Testis (tissue), 3 donors: Measurements from ENCODE around the gene IFNG. TPM values are rescaled to one million over a fixed set of nuclear protein-coding genes. Genes with fewer than 3 reads are reported as not detected.

Experiments used
- DNase-seq: peaks from one replicate; pipeline ENCODE4 v3.0.0-alpha.2; 2019
- H3K27ac ChIP-seq, 2 donors: fragments of 200-600 bp; sonication (generic); one replicate each; pipeline ENCODE4 v1.5.1; 2019
- H3K27me3 ChIP-seq: fragments of 200-600 bp; sonication (generic); one replicate; pipeline ENCODE4 v1.5.1; 2019
- H3K36me3 ChIP-seq: fragments of 200-600 bp; sonication (generic); one replicate; pipeline ENCODE4 v1.5.1; 2017; ENCODE audit warnings: low read depth; ENCODE audit errors: missing control alignments
- H3K4me1 ChIP-seq: fragments of 200-600 bp; sonication (generic); one replicate; pipeline ENCODE4 v1.5.1; 2019
- H3K4me3 ChIP-seq, 2 donors: fragments of 200-600 bp; sonication (generic); one replicate each; pipeline ENCODE4 v1.5.1; 2017 to 2019
- H3K9me3 ChIP-seq: fragments of 200-600 bp; sonication (generic); one replicate; pipeline ENCODE4 v1.5.1; 2017
- CTCF ChIP-seq, 3 experiments: fragments of 450-650 bp in 2 of 3; fragments of 200-600 bp in 1 of 3; sonication (generic) in 1 of 3; IDR thresholded peaks; one replicate each; pipeline ENCODE4 v1.5.1; 2016 to 2019; ENCODE audit warnings: antibody characterized with exemption in 3 of 3, mild to moderate bottlenecking in 2 of 3, moderate library complexity in 1 of 3
- POLR2A ChIP-seq: fragments of 450-650 bp; IDR thresholded peaks from one replicate; pipeline ENCODE4 v1.6.1; 2017; ENCODE audit warnings: antibody characterized with exemption, mild to moderate bottlenecking, moderate library complexity
- whole genome bisulfite sequencing, 2 donors: methylation state at CpG; one replicate each; pipeline ENCODE4 v1.1.5; 2018; 5-methylcytosine and 5-hydroxymethylcytosine counted together
- intact Hi-C: fragments of 100-400 bp; cut with DNase I; formaldehyde crosslinking; loops from one replicate; pipeline ENCODE4 v1.15.1; 2023; ENCODE audit warnings: low total_unique reads
- polyA plus RNA-seq: library from polyadenylated mRNA; stranded (reverse); fragments of 350-450 nt; fragmentation: Illumina TruSeq; extraction: RNeasy Lipid Tissue Mini Kit (QIAGEN cat#74804); gene quantifications from one replicate; pipeline ENCODE4 v1.2.3, GENCODE V29; 2014; ENCODE audit warnings: low read depth, low replicate concordance; ENCODE audit not compliant: insufficient read depth
- total RNA-seq, 2 donors: library from RNA; depleted of rRNA; stranded (reverse); fragments of >200 nt; gene quantifications; one replicate each; pipeline ENCODE4 v1.2.3, GENCODE V29; 2016

The IFNG gene
- total and polyA plus RNA-seq, 3 donors from 2014 or later, result 0.26 TPM; not detected in 2

- DNase-seq, result no peak
- no peaks in the 10 kb centered on the region for H3K9me3 ChIP-seq
- H3K27ac ChIP-seq, result no peak overlapping the region
- no peak overlapping the region for H3K4me3 ChIP-seq
- no peaks in the 10 kb centered on the region for H3K27me3 ChIP-seq
- 96 to 97% methylated on average over 2 of the region's 2 CpGs for WGBS, 2 donors
- H3K4me1 ChIP-seq, result no peaks in the 10 kb centered on the region
- no peak for TF ChIP-seq POLR2A
- TF ChIP-seq CTCF (IDR thresholded peaks at IDR 0.05), result no peak
- H3K36me3 ChIP-seq, result no peaks in the 10 kb centered on the region
- intact Hi-C loops, result no loop called here
Observed at GRCh38 chr12:68170726-68171125, 11.2 kb upstream of the IFNG start.

- WGBS, 2 donors, result 90 to 93% methylated on average over 1 of the region's 1 CpG
- no peaks in the 10 kb centered on the region for H3K4me1 ChIP-seq
- no peak for DNase-seq
- H3K36me3 ChIP-seq, result no peaks in the 10 kb centered on the region
- intact Hi-C loops, result no loop called here
- H3K4me3 ChIP-seq, result no peak overlapping the region
- no peak overlapping the region for H3K27ac ChIP-seq
- H3K27me3 ChIP-seq, result no peaks in the 10 kb centered on the region
- TF ChIP-seq CTCF (IDR thresholded peaks at IDR 0.05) (no peak), POLR2A (no peak)
- H3K9me3 ChIP-seq, result no peaks in the 10 kb centered on the region
Observed at GRCh38 chr12:68169213-68169889, 9.8 kb upstream of the IFNG start.

GRCh38 chr12:68166317-68166831 is 6.8 kb upstream of the IFNG start:
- DNase-seq, result no peak

GRCh38 chr12:68163560-68164081 is 4.1 kb upstream of the IFNG start:
- H3K36me3 ChIP-seq, result no peaks in the 10 kb centered on the region
- H3K9me3 ChIP-seq, result no peaks in the 10 kb centered on the region
- WGBS, 2 donors, result 89 to 93% methylated on average over 4 of the region's 4 CpGs
- no peaks in the 10 kb centered on the region for H3K4me1 ChIP-seq
- no peaks in the 10 kb centered on the region for H3K27me3 ChIP-seq
- H3K4me3 ChIP-seq, result no peak overlapping the region
- intact Hi-C loops, result no loop called here
- no peak overlapping the region for H3K27ac ChIP-seq
- DNase-seq, result no peak
- no peak for TF ChIP-seq POLR2A
- no peak for TF ChIP-seq CTCF (IDR thresholded peaks at IDR 0.05)

More at GRCh38 chr12:68166317-68166831, 6.8 kb upstream of the IFNG start:
- TF ChIP-seq CTCF (IDR thresholded peaks at IDR 0.05) (no peak), POLR2A (no peak)
- H3K4me3 ChIP-seq, result no peak overlapping the region
- H3K27me3 ChIP-seq, result no peaks in the 10 kb centered on the region
- H3K36me3 ChIP-seq, result no peaks in the 10 kb centered on the region
- intact Hi-C loops, result no loop called here
- H3K27ac ChIP-seq, result no peak overlapping the region
- no peaks in the 10 kb centered on the region for H3K9me3 ChIP-seq
- WGBS, 2 donors, result 40 to 50% methylated on average over 5 of the region's 5 CpGs
- no peaks in the 10 kb centered on the region for H3K4me1 ChIP-seq

GRCh38 chr12:68162374-68162773 is 2.8 kb upstream of the IFNG start:
- DNase-seq, result no peak
- H3K4me3 ChIP-seq, result no peak overlapping the region
- TF ChIP-seq CTCF (IDR thresholded peaks at IDR 0.05) (no peak), POLR2A (no peak)
- H3K36me3 ChIP-seq, result no peaks in the 10 kb centered on the region
- no peaks in the 10 kb centered on the region for H3K9me3 ChIP-seq
- intact Hi-C loops, result no loop called here
- H3K27me3 ChIP-seq, result no peaks in the 10 kb centered on the region
- 16 to 64% methylated on average over 2 of the region's 2 CpGs for WGBS, 2 donors
- H3K4me1 ChIP-seq, result no peaks in the 10 kb centered on the region
- H3K27ac ChIP-seq, result no peak overlapping the region
